Mesenchymal stem cell (in vitro differentiated cells and primary cell): ENCODE measurements around the gene PCSK2.

Experiments
- DNase-seq: peaks from one replicate; pipeline ENCODE4 v3.0.0-alpha.2; 2013
- H2AFZ ChIP-seq: one replicate; pipeline ENCODE4 v1.6.1; 2013; ENCODE audit warnings: low read depth, mild to moderate bottlenecking, control low read depth, inconsistent platforms, low read length, moderate library complexity
- H2AK5ac ChIP-seq: 2 replicates; pipeline ENCODE4 v1.6.1; 2013; ENCODE audit warnings: low read length, moderate library complexity, mild to moderate bottlenecking, inconsistent platforms; ENCODE audit not compliant: severe bottlenecking
- H2BK120ac ChIP-seq: one replicate; pipeline ENCODE4 v1.6.1; 2013; ENCODE audit warnings: low read depth, mild to moderate bottlenecking, inconsistent platforms, low read length, moderate library complexity
- H2BK12ac ChIP-seq, 2 experiments: one replicate each; pipeline ENCODE4 v1.6.1; 2013; ENCODE audit warnings: inconsistent platforms in 2 of 2, low read length in 2 of 2, mild to moderate bottlenecking in 2 of 2, moderate library complexity in 2 of 2, control low read depth in 1 of 2
- H2BK15ac ChIP-seq: one replicate; pipeline ENCODE4 v1.6.1; 2013; ENCODE audit warnings: mild to moderate bottlenecking, low read depth, inconsistent platforms; ENCODE audit not compliant: poor library complexity, severe bottlenecking
- H2BK5ac ChIP-seq: 2 replicates; pipeline ENCODE4 v1.6.1; 2013; ENCODE audit warnings: low read depth, mild to moderate bottlenecking, low read length, control low read depth, inconsistent platforms; ENCODE audit not compliant: poor library complexity, severe bottlenecking
- H3K14ac ChIP-seq, 2 experiments: one replicate each; pipeline ENCODE4 v1.6.1; 2013; ENCODE audit warnings: inconsistent platforms in 2 of 2, low read length in 2 of 2, control low read depth in 1 of 2, mild to moderate bottlenecking in 1 of 2, moderate library complexity in 1 of 2
- H3K18ac ChIP-seq, 2 experiments: one replicate each; pipeline ENCODE4 v1.6.1; 2013; ENCODE audit warnings: inconsistent platforms in 2 of 2, low read length in 2 of 2, control low read depth in 1 of 2, low read depth in 1 of 2, mild to moderate bottlenecking in 1 of 2
- H3K23ac ChIP-seq, 2 experiments: one replicate each; pipeline ENCODE4 v1.6.1; 2013; ENCODE audit warnings: inconsistent platforms in 2 of 2, low read length in 2 of 2, mild to moderate bottlenecking in 2 of 2, moderate library complexity in 2 of 2, control low read depth in 1 of 2
- H3K27ac ChIP-seq: 2 replicates; pipeline ENCODE4 v1.5.1; 2013; ENCODE audit warnings: mild to moderate bottlenecking, moderate library complexity, low read length, control low read depth, inconsistent platforms; ENCODE audit not compliant: poor library complexity, severe bottlenecking
- H3K27me3 ChIP-seq, 2 experiments: 2 replicates each; pipeline versions ENCODE4 v1.6.1 to v1.7.0; 2013; ENCODE audit warnings: low read length in 2 of 2, mild to moderate bottlenecking in 2 of 2, moderate library complexity in 2 of 2, control low read depth in 1 of 2, inconsistent platforms in 1 of 2; ENCODE audit not compliant: control insufficient read depth in 1 of 2, insufficient read depth in 1 of 2
- H3K36me3 ChIP-seq, 2 experiments: 2 replicates each; pipeline versions ENCODE4 v1.6.1 to v1.7.0; 2013; ENCODE audit warnings: low read length in 2 of 2, control low read depth in 1 of 2, inconsistent platforms in 1 of 2, low read depth in 1 of 2, mild to moderate bottlenecking in 1 of 2; ENCODE audit not compliant: insufficient read depth in 2 of 2, control insufficient read depth in 1 of 2
- H3K4ac ChIP-seq, 2 experiments: one replicate each; pipeline ENCODE4 v1.6.1; 2013; ENCODE audit warnings: inconsistent platforms in 2 of 2, low read length in 2 of 2, mild to moderate bottlenecking in 2 of 2, moderate library complexity in 2 of 2, control low read depth in 1 of 2, low read depth in 1 of 2
- H3K4me1 ChIP-seq: 2 replicates; pipeline ENCODE4 v1.6.1; 2013; ENCODE audit warnings: low read depth, low read length, control low read depth; ENCODE audit not compliant: control insufficient read depth, insufficient read depth
- H3K4me2 ChIP-seq: 2 replicates; pipeline ENCODE4 v1.6.1; 2013; ENCODE audit warnings: low read length, mild to moderate bottlenecking, inconsistent platforms; ENCODE audit not compliant: poor library complexity, severe bottlenecking
- H3K4me3 ChIP-seq, 2 experiments: 2 replicates each; pipeline versions ENCODE4 v1.5.1 to v1.7.0; 2013; ENCODE audit warnings: low read length in 2 of 2, mild to moderate bottlenecking in 2 of 2, control low read depth in 1 of 2, low read depth in 1 of 2; ENCODE audit not compliant: insufficient read depth in 1 of 2
- H3K79me1 ChIP-seq: replicated peaks from 2 replicates; pipeline ENCODE4 v1.6.1; 2013; ENCODE audit warnings: mild to moderate bottlenecking, control low read depth, low read length, inconsistent platforms; ENCODE audit not compliant: poor library complexity, severe bottlenecking
- H3K9ac ChIP-seq: 2 replicates; pipeline ENCODE4 v1.7.0; 2013; ENCODE audit warnings: mild to moderate bottlenecking, low read length, moderate library complexity
- H3K9me3 ChIP-seq: 2 replicates; pipeline ENCODE4 v1.7.0; 2013; ENCODE audit warnings: mild to moderate bottlenecking, low read length; ENCODE audit not compliant: control insufficient read depth
- H4K8ac ChIP-seq: one replicate; pipeline ENCODE4 v1.6.1; 2013; ENCODE audit warnings: inconsistent platforms, mild to moderate bottlenecking, low read length, moderate library complexity
- H4K91ac ChIP-seq: one replicate; pipeline ENCODE4 v1.6.1; 2013; ENCODE audit warnings: mild to moderate bottlenecking, low read length, inconsistent platforms
- WGBS: methylation state at CpG from one replicate; pipeline ENCODE4 v1.1.7; 2013; ENCODE audit warnings: mixed read lengths; 5-methylcytosine and 5-hydroxymethylcytosine counted together

Gene PCSK2

DNA sequence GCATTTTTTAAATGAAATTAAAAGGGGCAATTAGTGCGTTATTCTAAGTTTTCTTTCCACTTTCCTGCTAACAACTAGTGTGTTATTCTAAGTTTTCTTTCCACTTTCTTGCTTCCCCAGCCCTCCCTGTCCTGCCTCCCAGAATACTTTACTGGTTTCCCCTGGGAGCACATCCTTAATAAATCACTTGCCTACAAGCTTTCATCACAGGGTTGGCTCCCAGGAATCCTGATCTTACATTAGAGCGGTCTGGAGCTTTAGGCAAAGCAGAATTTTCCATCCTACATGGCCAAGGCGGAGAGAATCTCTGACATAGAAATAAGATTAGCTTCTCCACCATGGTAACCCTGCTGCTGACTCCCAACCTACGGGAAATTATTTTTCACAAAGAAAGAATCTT lies 154.0 kb downstream of the PCSK2 start:
- Histone ChIP-seq H2AK5ac (no peak overlapping the region), H3K9me3 (no peaks in the 10 kb centered on the region), H2BK15ac (no peak overlapping the region), H3K14ac (no peak overlapping the region), H3K27ac (no peak overlapping the region), H3K23ac (no peak overlapping the region), H3K4me3 (no peak overlapping the region), H3K4ac (no peak overlapping the region), H4K91ac (no peak overlapping the region), H2BK5ac (no peak overlapping the region), H2AFZ (no peak overlapping the region), H4K8ac (no peak overlapping the region), H3K4me2 (no peak overlapping the region), H2BK12ac (no peak overlapping the region), H3K79me1 (no peaks in the 10 kb centered on the region), H3K4me1 (no peaks in the 10 kb centered on the region), H3K9ac (no peak overlapping the region), H3K27me3 (peaks cover 6 to 10% of the 10 kb centered on the region in 2 experiments), H3K36me3 (no peaks in the 10 kb centered on the region), H2BK120ac (no peak overlapping the region), H3K18ac (no peak overlapping the region)
- no peak for DNase-seq
- WGBS: 65% methylated on average over 4 of the region's 4 CpGs

- Histone ChIP-seq H2BK15ac (no peak overlapping the region), H3K9ac (no peak overlapping the region), H2BK5ac (no peak overlapping the region), H3K18ac (no peak overlapping the region), H3K23ac (no peak overlapping the region), H2AFZ (no peak overlapping the region), H3K14ac (no peak overlapping the region), H3K79me1 (no peaks in the 10 kb centered on the region), H3K27me3 (peaks cover 6 to 11% of the 10 kb centered on the region in 2 experiments), H2AK5ac (no peak overlapping the region), H3K9me3 (no peaks in the 10 kb centered on the region), H3K4me1 (no peaks in the 10 kb centered on the region), H4K91ac (no peak overlapping the region), H2BK120ac (no peak overlapping the region), H2BK12ac (no peak overlapping the region), H4K8ac (no peak overlapping the region), H3K4me2 (no peak overlapping the region), H3K4me3 (no peak overlapping the region), H3K4ac (no peak overlapping the region), H3K36me3 (no peaks in the 10 kb centered on the region), H3K27ac (no peak overlapping the region)
- DNase-seq: no peak
- WGBS: 93% methylated on average over 3 of the region's 4 CpGs
These were observed 154.9 kb downstream of the PCSK2 start for GRCh38 chr20:17381724-17382123.

DNA sequence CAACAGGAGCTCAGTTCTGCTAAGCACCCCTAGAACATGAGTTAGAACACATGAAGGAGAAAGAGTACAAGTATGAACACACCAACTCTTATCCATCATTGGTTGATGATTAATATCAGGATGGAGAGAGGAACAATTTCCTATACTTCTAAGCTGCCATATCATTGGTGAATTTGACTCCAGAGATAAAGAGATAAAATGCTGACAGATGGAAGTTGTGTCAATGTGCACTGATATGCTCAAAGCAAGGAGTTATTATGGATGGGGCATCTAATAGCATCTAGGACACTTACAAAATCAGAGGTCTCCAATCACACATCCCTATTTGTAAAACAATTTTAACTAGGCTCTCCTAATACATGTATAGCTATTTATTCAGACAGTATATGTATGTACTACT lies 159.0 kb downstream of the PCSK2 start:
- no peaks in the 10 kb centered on the region for H3K79me1 ChIP-seq
- H3K27me3 ChIP-seq: peaks cover under 1 to 19% of the 10 kb centered on the region in 2 experiments
- DNase-seq: no peak
- no peak overlapping the region for H3K4me3 ChIP-seq
- H3K4me1 ChIP-seq: no peaks in the 10 kb centered on the region
- no peak overlapping the region for H2BK15ac ChIP-seq
- no peak overlapping the region for H3K9ac ChIP-seq
- no peak overlapping the region for H4K91ac ChIP-seq
- H3K14ac ChIP-seq: no peak overlapping the region
- no peak overlapping the region for H3K27ac ChIP-seq
- H3K4me2 ChIP-seq: no peak overlapping the region
- no peak overlapping the region for H3K4ac ChIP-seq
- no peak overlapping the region for H2AFZ ChIP-seq
- no peak overlapping the region for H3K18ac ChIP-seq
- no peaks in the 10 kb centered on the region for H3K36me3 ChIP-seq
- H2BK5ac ChIP-seq: no peak overlapping the region
- H2AK5ac ChIP-seq: no peak overlapping the region
- no peak overlapping the region for H4K8ac ChIP-seq
- no peak overlapping the region for H2BK12ac ChIP-seq
- no peaks in the 10 kb centered on the region for H3K9me3 ChIP-seq
- no peak overlapping the region for H3K23ac ChIP-seq
- H2BK120ac ChIP-seq: no peak overlapping the region

DNA sequence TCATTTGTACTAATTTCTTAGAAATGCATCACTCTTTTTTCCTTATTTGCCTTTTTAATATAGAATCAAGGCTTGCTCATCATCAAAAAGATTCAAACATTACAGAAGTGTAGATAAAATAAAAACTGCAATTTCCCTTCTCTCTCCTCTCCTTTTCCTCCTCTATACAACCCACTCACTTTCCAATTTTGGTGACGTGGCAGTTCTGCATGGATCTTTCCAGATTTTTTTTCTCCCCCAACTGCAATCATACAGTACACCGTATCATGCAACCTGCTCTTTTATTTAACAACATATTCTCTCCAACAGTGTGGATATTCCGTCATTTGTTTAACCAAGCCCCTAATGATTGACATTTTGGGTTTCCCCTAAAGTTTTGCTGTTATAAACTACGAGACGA lies 163.8 kb downstream of the PCSK2 start:
- no peak overlapping the region for H3K4me2 ChIP-seq
- H3K4ac ChIP-seq: no peak overlapping the region
- H3K4me3 ChIP-seq: no peak overlapping the region
- no peak overlapping the region for H4K8ac ChIP-seq
- H3K27ac ChIP-seq: no peak overlapping the region
- no peak overlapping the region for H3K23ac ChIP-seq
- DNase-seq: no peak
- H3K36me3 ChIP-seq: no peaks in the 10 kb centered on the region
- H3K79me1 ChIP-seq: no peaks in the 10 kb centered on the region
- H3K4me1 ChIP-seq: no peaks in the 10 kb centered on the region
- no peaks in the 10 kb centered on the region for H3K9me3 ChIP-seq
- no peak overlapping the region for H2AK5ac ChIP-seq
- H3K14ac ChIP-seq: no peak overlapping the region
- no peak overlapping the region for H2AFZ ChIP-seq
- no peak overlapping the region for H3K9ac ChIP-seq
- no peak overlapping the region for H3K18ac ChIP-seq
- H2BK12ac ChIP-seq: no peak overlapping the region
- peaks cover 0 to 12% of the 10 kb centered on the region in 2 experiments for H3K27me3 ChIP-seq
- WGBS: 71% methylated on average over 3 of the region's 5 CpGs
- H2BK5ac ChIP-seq: no peak overlapping the region
- no peak overlapping the region for H4K91ac ChIP-seq
- no peak overlapping the region for H2BK15ac ChIP-seq
- H2BK120ac ChIP-seq: no peak overlapping the region
